Measurements from ENCODE around the gene CNPY4.

CNPY4 gene

GRCh38 chr7:100167912-100168323 is 48.5 kb downstream of the CNPY4 start:
- DNase-seq (ENCODE audit: low spot score), result peak; percentile 42

DNA sequence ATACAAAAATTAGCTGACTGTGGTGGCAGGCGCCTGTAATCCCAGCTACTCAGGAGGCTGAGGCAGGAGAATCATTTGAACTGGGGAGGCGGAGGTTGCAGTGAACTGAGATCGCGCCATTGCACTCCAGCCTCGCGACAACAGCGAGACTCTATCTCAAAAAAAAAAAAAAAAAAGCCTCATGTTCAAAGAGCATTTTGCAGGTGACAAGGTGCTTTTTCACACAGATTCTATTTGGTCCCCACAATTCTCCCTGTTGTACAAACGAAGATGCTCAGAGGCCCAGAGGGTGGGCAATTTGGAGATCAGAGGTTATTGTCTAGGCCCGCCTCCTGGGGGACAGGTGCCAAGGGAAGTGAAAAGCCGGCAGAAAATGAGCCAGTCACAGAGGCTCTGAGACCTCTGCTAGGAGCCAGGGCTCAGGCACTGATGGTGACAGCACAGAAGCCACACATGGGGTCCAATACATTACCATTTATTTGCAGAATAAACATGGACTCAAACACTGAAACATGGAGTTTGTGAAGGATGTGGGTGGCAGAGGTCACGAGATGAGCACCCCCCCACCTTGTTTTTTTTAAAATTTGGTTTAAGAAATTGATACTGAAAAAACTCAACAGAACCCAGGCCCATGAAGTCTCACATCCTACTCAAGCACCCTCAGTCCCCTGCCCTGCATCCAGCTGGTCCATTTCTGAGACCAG is 49.9 kb downstream of the CNPY4 start:
- no peak for DNase-seq (ENCODE audit: low spot score)

DNA sequence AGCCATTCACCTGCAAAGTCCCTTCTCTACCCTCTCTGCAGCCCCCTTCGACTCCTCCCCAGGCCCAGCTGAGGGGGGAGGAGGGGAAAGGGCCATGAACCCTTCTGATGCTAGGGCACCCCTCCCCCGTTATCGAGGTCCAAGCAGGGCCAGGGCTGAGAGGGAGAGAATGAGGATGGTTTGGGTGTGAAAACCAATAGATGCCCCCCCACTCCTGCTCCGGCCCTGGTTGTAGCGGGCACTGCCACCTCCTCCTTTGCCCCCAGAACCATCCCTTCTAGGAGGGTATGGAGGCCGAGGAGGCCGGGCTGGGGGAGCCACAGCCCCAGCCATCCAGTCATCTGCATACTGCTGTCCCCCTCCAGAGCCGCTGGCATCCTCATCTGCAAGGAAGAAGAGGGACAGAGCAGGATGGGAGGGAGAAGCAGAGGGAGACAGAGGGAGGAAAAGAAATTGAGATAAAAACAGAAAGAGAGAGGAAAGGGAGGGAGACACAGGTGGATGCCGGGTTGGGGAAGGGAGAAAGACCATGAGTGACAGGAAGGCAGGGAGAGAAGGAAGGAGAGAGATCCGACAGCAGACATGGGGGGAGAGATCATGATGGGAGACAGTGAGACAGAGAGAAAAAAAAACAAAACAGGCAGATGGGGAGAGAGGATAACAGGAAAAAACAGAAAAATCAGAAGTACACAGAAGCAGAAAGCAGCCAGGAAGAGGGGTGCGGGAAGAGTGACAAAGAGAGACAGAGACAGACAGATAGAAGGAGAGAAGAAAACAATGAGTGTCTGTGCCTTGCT is 50.9 kb downstream of the CNPY4 start:
- no peak for DNase-seq (ENCODE audit: low spot score)

DNA sequence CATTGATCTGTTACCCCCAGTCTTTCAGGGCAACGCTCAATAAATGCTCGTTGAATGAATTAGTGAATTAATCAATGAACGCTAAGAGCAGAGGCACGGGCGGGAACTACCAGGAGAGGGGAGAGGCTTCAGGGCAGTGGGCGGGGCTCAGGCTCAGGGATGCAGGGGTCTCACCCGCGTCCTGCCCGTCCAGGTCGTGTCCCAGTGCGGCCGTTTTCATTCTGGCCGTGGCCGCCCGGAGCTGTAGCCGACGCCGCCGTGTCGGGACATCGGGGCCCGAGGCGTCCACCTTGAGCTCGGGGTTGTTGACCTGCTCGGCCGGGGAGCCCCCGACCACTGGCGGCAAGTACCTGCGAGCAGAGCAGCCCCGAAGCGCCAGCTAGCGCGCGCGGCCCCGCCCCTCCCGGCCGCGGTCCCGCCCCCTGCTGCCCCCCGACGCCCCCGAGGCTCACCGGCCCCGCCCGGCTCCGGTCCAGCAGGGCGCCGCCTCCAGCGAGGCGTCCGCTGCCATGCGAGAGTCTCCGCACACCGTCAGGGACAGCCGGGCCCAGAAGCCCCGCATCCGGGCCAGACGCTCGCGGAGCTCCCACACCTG is 51.8 kb downstream of the CNPY4 start:
- DNase-seq (ENCODE audit: low spot score), result no peak

DNA sequence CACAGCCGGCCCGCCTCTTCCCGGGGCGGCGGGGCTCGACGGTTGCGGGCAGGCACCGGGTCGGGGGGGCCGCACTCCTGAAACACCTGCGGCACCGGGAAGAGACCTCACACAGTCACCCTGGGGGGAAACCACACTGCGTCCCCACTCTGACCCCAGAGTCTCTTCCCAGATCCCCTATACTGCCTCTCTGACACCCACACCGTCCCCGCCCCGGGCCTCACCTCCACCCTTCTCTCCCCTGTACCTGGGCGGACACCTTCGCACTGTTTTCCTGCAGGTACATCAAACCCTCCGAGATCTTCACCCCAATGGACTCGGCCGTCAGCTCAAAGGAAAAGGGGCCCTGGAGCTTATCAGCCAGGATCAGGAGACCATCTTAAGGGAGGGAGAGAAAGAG is 52.4 kb downstream of the CNPY4 start:
- no peak for DNase-seq (ENCODE audit: low spot score)

DNA sequence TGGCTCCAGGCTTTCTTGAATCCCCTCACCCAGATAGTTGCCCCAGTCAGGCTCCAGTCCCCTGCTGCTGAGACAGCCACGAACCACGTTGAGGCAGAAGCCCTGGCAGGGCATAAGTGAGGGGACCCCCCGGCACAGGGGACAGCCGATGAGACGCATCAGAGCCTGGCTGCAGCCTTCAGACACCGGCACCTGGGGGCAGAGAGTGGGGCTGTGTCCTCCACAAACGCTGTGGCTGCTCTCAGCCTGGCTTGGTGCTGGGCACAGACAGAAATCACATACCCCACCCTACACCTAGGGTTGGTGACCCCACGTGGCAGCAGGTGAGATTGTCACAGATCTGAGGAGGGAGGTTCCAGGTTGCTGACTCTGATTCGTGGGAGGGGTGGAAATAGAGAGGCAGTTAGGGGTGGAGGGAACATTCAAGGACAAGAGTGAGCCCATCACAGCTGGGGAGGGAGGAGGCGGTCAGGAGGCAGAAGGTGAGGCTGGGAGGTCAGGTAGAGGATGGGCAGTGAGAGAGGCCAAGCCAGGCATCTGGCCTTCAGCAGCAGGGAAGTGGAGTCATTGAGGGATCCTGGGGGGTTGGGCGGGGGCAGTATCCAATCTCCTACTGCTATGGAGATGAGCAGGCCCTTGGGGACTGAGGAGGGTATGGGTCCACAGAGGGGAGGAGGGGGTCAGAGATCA is 54.5 kb downstream of the CNPY4 start:
- DNase-seq (ENCODE audit: low spot score), result no peak

DNA sequence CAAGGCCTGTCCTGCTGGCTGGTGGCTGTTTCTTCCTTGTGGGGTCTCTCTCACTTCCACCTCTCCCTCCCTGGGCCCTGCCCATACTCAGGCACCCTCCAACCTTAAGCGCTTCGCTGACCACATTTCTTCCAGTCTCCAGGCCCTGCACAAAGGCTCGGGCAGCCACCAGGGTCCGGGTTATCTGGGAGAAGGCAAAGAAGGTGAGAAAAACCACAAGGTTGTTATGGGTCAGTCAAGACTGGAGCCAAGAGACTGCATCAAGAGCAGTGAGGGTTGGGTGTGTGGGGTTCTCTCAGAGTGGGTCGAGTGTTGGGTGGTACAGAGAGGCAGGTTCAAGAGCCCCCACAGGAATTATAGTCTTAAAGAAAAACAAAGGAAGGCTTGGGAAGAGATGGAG is 55.1 kb downstream of the CNPY4 start:
- DNase-seq (ENCODE audit: low spot score), result no peak

Data from hepatic stellate cell (primary cell).